HS-5 (cell line): Measurements from ENCODE around the gene FKBP9.
"Not testable (repeated sequence)": the region's sequence is repeated elsewhere in the genome, so short reads cannot be mapped to it uniquely, and the experiment has no call there.

Experiments used
- DNase-seq: peaks from one replicate; pipeline ENCODE4 v3.0.0-alpha.2; 2012; ENCODE audit warnings: low read depth

The FKBP9 gene

GRCh38 chr7:33005690-33006089 lies 48.5 kb downstream of the FKBP9 start:
- DNase-seq, result not testable (repeated sequence)

- no peak for DNase-seq
Measured at GRCh38 chr7:33009734-33010133, 52.5 kb downstream of the FKBP9 start.

- DNase-seq, result no peak
Measured at GRCh38 chr7:33012364-33012763, 55.1 kb downstream of the FKBP9 start.

- DNase-seq, result no peak
Measured at GRCh38 chr7:33024189-33024757, 67.0 kb downstream of the FKBP9 start.

- no peak for DNase-seq
Measured at GRCh38 chr7:33035776-33036175, 78.5 kb downstream of the FKBP9 start.

- no peak for DNase-seq
Measured at GRCh38 chr7:33038639-33039038, 81.4 kb downstream of the FKBP9 start.

- no peak for DNase-seq
Measured at GRCh38 chr7:33039257-33039902, 82.1 kb downstream of the FKBP9 start.

- DNase-seq, result no peak
Measured at GRCh38 chr7:33039903-33040292, 82.7 kb downstream of the FKBP9 start.

GRCh38 chr7:33040803-33041516 lies 83.7 kb downstream of the FKBP9 start:
- DNase-seq, result no peak

GRCh38 chr7:33041631-33042428 lies 84.6 kb downstream of the FKBP9 start:
- no peak for DNase-seq

GRCh38 chr7:33043501-33044400 lies 86.5 kb downstream of the FKBP9 start:
- no peak for DNase-seq

GRCh38 chr7:33044401-33044718 lies 87.1 kb downstream of the FKBP9 start:
- no peak for DNase-seq

- no peak for DNase-seq
Measured at GRCh38 chr7:33044986-33045385, 87.7 kb downstream of the FKBP9 start.

- DNase-seq, result no peak
Measured at GRCh38 chr7:33048257-33048656, 91.0 kb downstream of the FKBP9 start.

GRCh38 chr7:33048704-33049103 lies 91.5 kb downstream of the FKBP9 start:
- no peak for DNase-seq

- DNase-seq, result no peak
Measured at GRCh38 chr7:33050535-33051318, 93.5 kb downstream of the FKBP9 start.

GRCh38 chr7:33053721-33054120 lies 96.5 kb downstream of the FKBP9 start:
- DNase-seq, result no peak

- no peak for DNase-seq
Measured at GRCh38 chr7:33054261-33054964, 97.2 kb downstream of the FKBP9 start.

- no peak for DNase-seq
Measured at GRCh38 chr7:33055158-33055557, 97.9 kb downstream of the FKBP9 start.
